H9 (cell line): Measurements from ENCODE around the gene PTPRK. TPM values are rescaled to one million over a fixed set of nuclear protein-coding genes. Genes with fewer than 3 reads are reported as not detected.

Source experiments
- DNase-seq: peaks from one replicate; pipeline ENCODE4 v3.0.0-alpha.2; 2017
- H2AFZ ChIP-seq: one replicate; pipeline ENCODE4 v1.6.1; 2013; ENCODE audit warnings: mild to moderate bottlenecking, low read length, control low read depth, moderate library complexity
- H2AK5ac ChIP-seq: 2 replicates; pipeline ENCODE4 v1.6.1; 2013; ENCODE audit warnings: low read length, control low read depth, mixed read lengths; ENCODE audit not compliant: insufficient read length
- H2BK120ac ChIP-seq: one replicate; pipeline ENCODE4 v1.6.1; 2013; ENCODE audit warnings: low read depth, mild to moderate bottlenecking, low read length, control low read depth, inconsistent platforms; ENCODE audit not compliant: poor library complexity, severe bottlenecking
- H2BK12ac ChIP-seq: 2 replicates; pipeline ENCODE4 v1.6.1; 2013; ENCODE audit warnings: low read length, control low read depth, mixed read lengths, low read depth; ENCODE audit not compliant: insufficient read length
- H2BK15ac ChIP-seq: 2 replicates; pipeline ENCODE4 v1.6.1; 2013; ENCODE audit warnings: low read depth, low read length, control low read depth
- H2BK20ac ChIP-seq: one replicate; pipeline ENCODE4 v1.6.1; 2013; ENCODE audit warnings: low read depth, mild to moderate bottlenecking, low read length, control low read depth, inconsistent platforms; ENCODE audit not compliant: poor library complexity, severe bottlenecking
- H2BK5ac ChIP-seq: 2 replicates; pipeline ENCODE4 v1.6.1; 2013; ENCODE audit warnings: low read length, control low read depth, mixed read lengths; ENCODE audit not compliant: insufficient read length
- H3K14ac ChIP-seq: 2 replicates; pipeline ENCODE4 v1.6.1; 2013; ENCODE audit warnings: low read length, control low read depth; ENCODE audit not compliant: insufficient read depth
- H3K18ac ChIP-seq: 2 replicates; pipeline ENCODE4 v1.6.1; 2013; ENCODE audit warnings: low read depth, mild to moderate bottlenecking, mixed read lengths, low read length, control low read depth; ENCODE audit not compliant: insufficient read length
- H3K23ac ChIP-seq: 2 replicates; pipeline ENCODE4 v1.6.1; 2013; ENCODE audit warnings: low read length, control low read depth, mixed read lengths, low read depth; ENCODE audit not compliant: insufficient read length
- H3K23me2 ChIP-seq: 2 replicates; pipeline ENCODE4 v1.6.1; 2013; ENCODE audit warnings: low read depth, mild to moderate bottlenecking, mixed read lengths, low read length, control low read depth; ENCODE audit not compliant: insufficient read length, poor library complexity, severe bottlenecking
- H3K27ac ChIP-seq: 2 replicates; pipeline ENCODE4 v1.5.1; 2013; ENCODE audit warnings: low read length, control low read depth, mixed read lengths, low read depth; ENCODE audit not compliant: insufficient read length
- H3K27me3 ChIP-seq: 2 replicates; pipeline ENCODE4 v1.6.1; 2013; ENCODE audit warnings: low read length, control low read depth, inconsistent platforms; ENCODE audit not compliant: insufficient read depth
- H3K4ac ChIP-seq: 2 replicates; pipeline ENCODE4 v1.6.1; 2013; ENCODE audit warnings: low read depth, mild to moderate bottlenecking, control low read depth, inconsistent platforms, low read length, moderate library complexity
- H3K4me1 ChIP-seq: 2 replicates; pipeline ENCODE4 v1.6.1; 2013; ENCODE audit warnings: low read length, control low read depth, inconsistent platforms; ENCODE audit not compliant: insufficient read depth
- H3K4me2 ChIP-seq: 2 replicates; pipeline ENCODE4 v1.6.1; 2013; ENCODE audit warnings: low read length, control low read depth, mixed read lengths; ENCODE audit not compliant: insufficient read length, insufficient read depth
- H3K56ac ChIP-seq: 2 replicates; pipeline ENCODE4 v1.6.1; 2013; ENCODE audit warnings: low read depth, mild to moderate bottlenecking, mixed read lengths, low read length, control low read depth; ENCODE audit not compliant: insufficient read length
- H3K79me1 ChIP-seq: 2 replicates; pipeline ENCODE4 v1.6.1; 2013; ENCODE audit warnings: low read depth, mild to moderate bottlenecking, moderate library complexity, low read length, control low read depth, inconsistent platforms; ENCODE audit not compliant: insufficient read depth, poor library complexity, severe bottlenecking
- H3K79me2 ChIP-seq: 2 replicates; pipeline ENCODE4 v1.6.1; 2013; ENCODE audit warnings: low read length, control low read depth, inconsistent platforms; ENCODE audit not compliant: insufficient read depth
- H3K9ac ChIP-seq: 2 replicates; pipeline ENCODE4 v1.6.1; 2013; ENCODE audit warnings: low read length, control low read depth, mixed read lengths; ENCODE audit not compliant: insufficient read length; ENCODE audit errors: extremely low read depth
- H3K9me3 ChIP-seq: one replicate; pipeline ENCODE4 v1.6.1; 2013; ENCODE audit warnings: low read depth, low read length, inconsistent platforms; ENCODE audit not compliant: control insufficient read depth
- H3T11ph ChIP-seq: one replicate; pipeline ENCODE4 v1.6.1; 2013; ENCODE audit warnings: mild to moderate bottlenecking, low read length, control low read depth, inconsistent platforms
- H4K20me1 ChIP-seq: one replicate; pipeline ENCODE4 v1.6.1; 2013; ENCODE audit not compliant: control insufficient read depth, insufficient read length, insufficient read depth
- H4K5ac ChIP-seq: 2 replicates; pipeline ENCODE4 v1.6.1; 2013; ENCODE audit warnings: low read depth, mild to moderate bottlenecking, mixed read lengths, low read length, control low read depth; ENCODE audit not compliant: insufficient read length
- H4K8ac ChIP-seq: replicated peaks from 2 replicates; pipeline ENCODE4 v1.6.1; 2013; ENCODE audit warnings: low read length, control low read depth, mixed read lengths, low read depth; ENCODE audit not compliant: insufficient read length
- H4K91ac ChIP-seq: 2 replicates; pipeline ENCODE4 v1.6.1; 2013; ENCODE audit warnings: low read depth, mild to moderate bottlenecking, moderate library complexity, mixed read lengths, low read length, control low read depth; ENCODE audit not compliant: insufficient read length
- H3K27ac Mint-ChIP-seq, 3 experiments: 2 replicates in 2 of 3; 3 replicates in 1 of 3; pipeline ENCODE4 v1.8.0; 2020 to 2021; ENCODE audit warnings: mixed read lengths in 3 of 3, mild to moderate bottlenecking in 1 of 3, moderate library complexity in 1 of 3
- H3K27me3 Mint-ChIP-seq: 2 replicates; pipeline ENCODE4 v1.8.0; 2021; ENCODE audit warnings: low read depth, mild to moderate bottlenecking, moderate library complexity, mixed read lengths
- H3K36me3 Mint-ChIP-seq, 3 experiments: 2 replicates in 2 of 3; 3 replicates in 1 of 3; pipeline ENCODE4 v1.8.0; 2020 to 2021; ENCODE audit warnings: low read depth in 3 of 3, mixed read lengths in 3 of 3; ENCODE audit not compliant: insufficient read depth in 1 of 3
- H3K4me1 Mint-ChIP-seq, 2 experiments: 2 replicates each; pipeline ENCODE4 v1.8.0; 2020; ENCODE audit warnings: mixed read lengths in 2 of 2
- H3K4me3 Mint-ChIP-seq, 2 experiments: 2 replicates in 1 of 2; 3 replicates in 1 of 2; pipeline ENCODE4 v1.8.0; 2020 to 2021; ENCODE audit warnings: mild to moderate bottlenecking in 2 of 2, mixed read lengths in 2 of 2, moderate library complexity in 1 of 2
- H3K9me3 Mint-ChIP-seq, 2 experiments: 2 replicates in 1 of 2; 3 replicates in 1 of 2; pipeline ENCODE4 v1.8.0; 2020; ENCODE audit warnings: mild to moderate bottlenecking in 2 of 2, mixed read lengths in 2 of 2, moderate library complexity in 1 of 2
- WGBS: extraction: QIAGEN DNeasy Blood & Tissue Kit; methylation state at CpG from one replicate; pipeline ENCODE4 v1.1.7; 2013; ENCODE audit warnings: missing lambda C conversion rate, low lambda C conversion rate, mixed read lengths; ENCODE audit not compliant: insufficient read length; ENCODE audit errors: extremely low coverage; 5-methylcytosine and 5-hydroxymethylcytosine counted together
- total RNA-seq: library from RNA; stranded (reverse); gene quantifications from 2 replicates; pipeline ENCODE4 v1.2.1, GENCODE V29; 2021
- TF ChIP-seq, protein P1 (sequence below): fragments of 200-600 bp; sonication (generic); conservative IDR thresholded peaks from 3 replicates; pipeline ENCODE4 v1.8.0; 2021; ENCODE audit warnings: antibody characterized with exemption, mild to moderate bottlenecking

The PTPRK gene
- total RNA-seq, 1 experiment from 2014 or later: 47.9 TPM

DNA sequence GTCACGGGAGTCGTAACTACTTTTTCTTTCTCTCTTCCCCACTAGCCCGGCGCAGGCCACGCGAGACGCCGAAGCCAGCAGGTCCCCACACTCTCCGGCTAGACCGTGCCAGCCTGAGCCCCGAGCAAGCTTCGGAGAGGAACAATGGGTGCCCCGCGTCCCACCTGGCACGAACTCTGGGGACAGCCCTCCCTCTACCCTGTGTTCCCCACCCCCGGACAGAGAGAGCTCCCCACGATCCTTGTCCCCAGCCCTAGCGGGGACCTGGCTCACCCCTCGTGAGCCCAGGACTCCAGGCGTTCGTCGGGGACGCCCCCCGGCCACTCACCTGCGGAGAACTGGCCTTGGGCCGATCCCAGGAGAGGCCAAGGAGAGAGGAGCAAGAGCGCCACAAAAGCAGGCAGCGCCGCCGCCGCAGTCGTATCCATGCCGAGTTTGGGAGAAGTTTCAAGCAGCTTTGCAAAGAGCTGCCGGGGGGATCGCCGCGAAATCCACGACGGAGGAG lies 416 bp downstream of the PTPRK start:
- H2BK5ac ChIP-seq: no peak overlapping the region
- no peak overlapping the region for H3K23ac ChIP-seq
- no peak for DNase-seq
- Mint-ChIP-seq H3K9me3 (no peaks in the 10 kb centered on the region; a peak in 1 of 5 replicates), H3K27me3 (peaks cover 1% of the 10 kb centered on the region; the same call in 1 of the 2 replicates), H3K4me1 (peaks cover 30 to 32% of the 10 kb centered on the region in 2 experiments), H3K36me3 (no peaks in the 10 kb centered on the region; a peak in 1 of 7 replicates), H3K4me3 (peak overlapping the region; percentile 95 to 98), H3K27ac (peak overlapping the region; percentile 99 to 100 (median 99))
- H2BK12ac ChIP-seq: no peak overlapping the region
- no peaks in the 10 kb centered on the region for H3K9me3 ChIP-seq
- H3K56ac ChIP-seq: no peak overlapping the region
- H3K23me2 ChIP-seq: peaks cover 18% of the 10 kb centered on the region
- H3K18ac ChIP-seq: peak overlapping the region; percentile 95
- peak overlapping the region; percentile 61 for H4K5ac ChIP-seq
- H3T11ph ChIP-seq: no peak overlapping the region
- H2BK15ac ChIP-seq: no peak overlapping the region; the same call in 1 of the 2 replicates
- H4K8ac ChIP-seq: no peak overlapping the region
- no peaks in the 10 kb centered on the region for H3K4me1 ChIP-seq
- H3K4me2 ChIP-seq: peak overlapping the region; percentile 91
- no peak overlapping the region for H2BK20ac ChIP-seq
- H3K4ac ChIP-seq: peak overlapping the region; percentile 1
- peak overlapping the region; percentile 71 for H4K91ac ChIP-seq
- H2AK5ac ChIP-seq: no peak overlapping the region
- no CpG with 5 or more reads among the region's 39 CpGs for WGBS
- peaks cover 15% of the 10 kb centered on the region; the same call in 1 of the 2 replicates for H3K79me2 ChIP-seq
- peak overlapping the region; percentile 95 for H3K14ac ChIP-seq
- no peaks in the 10 kb centered on the region for H4K20me1 ChIP-seq
- H2BK120ac ChIP-seq: peak overlapping the region; percentile 71
- H3K9ac ChIP-seq: peak overlapping the region; percentile 94
- no peak overlapping the region for H2AFZ ChIP-seq
- no peak overlapping the region for H3K27ac ChIP-seq
- H3K79me1 ChIP-seq: no peaks in the 10 kb centered on the region
- no peaks in the 10 kb centered on the region for H3K27me3 ChIP-seq
- TF ChIP-seq, protein P1, sequence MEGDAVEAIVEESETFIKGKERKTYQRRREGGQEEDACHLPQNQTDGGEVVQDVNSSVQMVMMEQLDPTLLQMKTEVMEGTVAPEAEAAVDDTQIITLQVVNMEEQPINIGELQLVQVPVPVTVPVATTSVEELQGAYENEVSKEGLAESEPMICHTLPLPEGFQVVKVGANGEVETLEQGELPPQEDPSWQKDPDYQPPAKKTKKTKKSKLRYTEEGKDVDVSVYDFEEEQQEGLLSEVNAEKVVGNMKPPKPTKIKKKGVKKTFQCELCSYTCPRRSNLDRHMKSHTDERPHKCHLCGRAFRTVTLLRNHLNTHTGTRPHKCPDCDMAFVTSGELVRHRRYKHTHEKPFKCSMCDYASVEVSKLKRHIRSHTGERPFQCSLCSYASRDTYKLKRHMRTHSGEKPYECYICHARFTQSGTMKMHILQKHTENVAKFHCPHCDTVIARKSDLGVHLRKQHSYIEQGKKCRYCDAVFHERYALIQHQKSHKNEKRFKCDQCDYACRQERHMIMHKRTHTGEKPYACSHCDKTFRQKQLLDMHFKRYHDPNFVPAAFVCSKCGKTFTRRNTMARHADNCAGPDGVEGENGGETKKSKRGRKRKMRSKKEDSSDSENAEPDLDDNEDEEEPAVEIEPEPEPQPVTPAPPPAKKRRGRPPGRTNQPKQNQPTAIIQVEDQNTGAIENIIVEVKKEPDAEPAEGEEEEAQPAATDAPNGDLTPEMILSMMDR: no peak
